HepG2 (cell line): ENCODE results near the gene TM4SF20. TPM values are rescaled to one million over a fixed set of nuclear protein-coding genes. Genes with fewer than 3 reads are reported as not detected.

Experiments
- ATAC-seq: fragments of 200-7000 bp; cut with Tn5 transposase; 3 replicates; pipeline ENCODE4 v1.9.1; 2020; ENCODE audit warnings: mild to moderate bottlenecking, moderate library complexity
- BruUV-seq: library from RNA; stranded (reverse); fragments of 400-500 nt; replicated peaks from 2 replicates; lab custom pipeline; 2021; lab: Mats Ljungman, UMichigan
- CTCF ChIA-PET: fragments of 300-600 bp; formaldehyde crosslinking; extraction: SDS; loops from one replicate; lab custom pipeline; 2021; ENCODE audit warnings: low total read pairs, inconsistent platforms, low intra/inter-chr PET ratio; lab: Yijun Ruan, JAX
- POLR2A ChIA-PET: fragments of 350-600 bp; sonication (Branson Sonifier 250); formaldehyde crosslinking; loops from one replicate; lab custom pipeline; 2020; ENCODE audit warnings: antibody characterized with exemption, inconsistent platforms; lab: Yijun Ruan, JAX
- DNase-seq: peaks from one replicate; pipeline ENCODE4 v3.0.0-alpha.2; 2015; ENCODE audit warnings: low spot score
- FAIRE-seq: peaks from 3 replicates; lab custom pipeline; 2011; peaks lifted over from hg19 to GRCh38; lab: Jason Lieb, UNC
- H2AFZ ChIP-seq: one replicate; pipeline ENCODE4 v1.6.1; 2011; ENCODE audit warnings: low read length, inconsistent platforms
- H3K27ac ChIP-seq: fragments of 300-600 bp; 3 replicates; pipeline ENCODE4 v1.8.0; 2011; ENCODE audit warnings: mixed run types, mild to moderate bottlenecking, mixed read lengths, low read length, inconsistent platforms; ENCODE audit not compliant: insufficient read depth; ENCODE audit errors: extremely low read length
- H3K27me3 ChIP-seq, 2 experiments: fragments of 200-600 bp in 1 of 2; 2 replicates in 1 of 2; 3 replicates in 1 of 2; pipeline versions ENCODE4 v1.6.0 to v1.8.0; 2011; ENCODE audit warnings: low read length in 2 of 2, mild to moderate bottlenecking in 2 of 2, moderate library complexity in 2 of 2, inconsistent platforms in 1 of 2; ENCODE audit not compliant: insufficient read depth in 2 of 2, control insufficient read depth in 1 of 2
- H3K36me3 ChIP-seq, 2 experiments: fragments of 200-600 bp in 1 of 2; replicated peaks in 1 of 2; 2 replicates in 1 of 2; 3 replicates in 1 of 2; pipeline versions ENCODE4 v1.5.1 to v1.8.0; 2011; ENCODE audit warnings: low read length in 2 of 2, inconsistent platforms in 1 of 2; ENCODE audit not compliant: insufficient read depth in 2 of 2, control insufficient read depth in 1 of 2
- H3K4me1 ChIP-seq: 2 replicates; pipeline ENCODE4 v1.5.1; 2012; ENCODE audit warnings: low read length, inconsistent platforms; ENCODE audit not compliant: insufficient read depth
- H3K4me2 ChIP-seq: 2 replicates; pipeline ENCODE4 v1.6.0; 2011; ENCODE audit warnings: low read depth, low read length, inconsistent platforms
- H3K4me3 ChIP-seq, 3 experiments: fragments of 200-600 bp in 1 of 3; sonication (generic), shearing (Covaris generic) in 1 of 3; replicated peaks in 1 of 3; 2 replicates each; pipeline ENCODE4 v1.5.1; 2011 to 2016; ENCODE audit warnings: low read length in 3 of 3, inconsistent platforms in 2 of 3, low read depth in 2 of 3, mild to moderate bottlenecking in 2 of 3, control low read depth in 1 of 3, mixed read lengths in 1 of 3; ENCODE audit not compliant: insufficient read depth in 1 of 3
- H3K79me2 ChIP-seq: one replicate; pipeline ENCODE4 v1.6.1; 2011; ENCODE audit warnings: low read length, inconsistent platforms; ENCODE audit not compliant: insufficient read depth
- H3K9ac ChIP-seq: 2 replicates; pipeline ENCODE4 v1.6.0; 2011; ENCODE audit warnings: mild to moderate bottlenecking, low read depth, low read length, inconsistent platforms; ENCODE audit not compliant: insufficient read depth
- H3K9me3 ChIP-seq: 2 replicates; pipeline ENCODE4 v1.5.1; 2012; ENCODE audit warnings: mild to moderate bottlenecking, low read length
- H4K20me1 ChIP-seq: 2 replicates; pipeline ENCODE4 v1.6.0; 2011; ENCODE audit warnings: inconsistent platforms, mild to moderate bottlenecking, low read length, moderate library complexity; ENCODE audit not compliant: insufficient read depth
- CEBPB ChIP-seq: IDR thresholded peaks from 2 replicates; pipeline ENCODE4 v1.6.1; 2011; ENCODE audit warnings: low read depth, low read length, improper control_type of control experiment, borderline replicate concordance
- FOXC1 ChIP-seq: sonication (generic); formaldehyde crosslinking; IDR thresholded peaks from 2 replicates; pipeline ENCODE4 v1.8.0; 2022; ENCODE audit warnings: mild to moderate bottlenecking, missing genetic modification reagents, borderline replicate concordance
- HNF1A ChIP-seq, 2 experiments: sonication (generic) in 1 of 2; formaldehyde crosslinking in 1 of 2; IDR thresholded peaks; 2 replicates each; pipeline versions ENCODE4 v1.4.0 to v1.6.1; 2016 to 2020; ENCODE audit warnings: borderline replicate concordance in 1 of 2, low read depth in 1 of 2, mild to moderate bottlenecking in 1 of 2, missing genetic modification reagents in 1 of 2
- ONECUT2 ChIP-seq: sonication (generic); formaldehyde crosslinking; IDR thresholded peaks from 2 replicates; pipeline ENCODE4 v1.4.0; 2020; ENCODE audit warnings: missing genetic modification reagents
- PHF5A ChIP-seq: IDR thresholded peaks from one replicate; pipeline ENCODE4 v1.6.1; 2018; ENCODE audit warnings: low read depth, missing genetic modification reagents; ENCODE audit not compliant: unreplicated experiment
- SALL1 ChIP-seq: sonication (generic); formaldehyde crosslinking; IDR thresholded peaks from 2 replicates; pipeline ENCODE4 v1.8.0; 2022; ENCODE audit warnings: mild to moderate bottlenecking, missing genetic modification reagents
- ZBTB49 ChIP-seq: sonication (generic); formaldehyde crosslinking; IDR thresholded peaks from 2 replicates; pipeline ENCODE4 v1.4.0; 2020; ENCODE audit warnings: missing genetic modification reagents, borderline replicate concordance
- WGBS: methylation state at CpG from one replicate; pipeline ENCODE4 v1.1.6; 2017; ENCODE audit warnings: low lambda C conversion rate; 5-methylcytosine and 5-hydroxymethylcytosine counted together
- in situ Hi-C: cut with HindIII; loops from 2 replicates; pipeline ENCODE4 v1.10.0; 2017; ENCODE audit warnings: low pct_unique_long_range_greater_than_20kb; ENCODE audit not compliant: extremely low pct_ligation_motif_present
- intact Hi-C: fragments of 100-400 bp; cut with micrococcal nuclease; formaldehyde crosslinking; loops from one replicate; pipeline ENCODE4 v1.10.0; 2022; ENCODE audit not compliant: unreplicated experiment
- polyA plus RNA-seq, 8 experiments: library from polyadenylated mRNA; depleted of rRNA in 3 of 8; stranded (reverse) in 7 of 8; unstranded in 1 of 8; fragments of >200 nt; fragmentation: Illumina TruSeq in 4 of 8; extraction: Trizol in 4 of 8; gene quantifications; 2 replicates each; pipeline versions ENCODE4 v1.2.1 to v1.2.3, GENCODE V29; 2011 to 2016; ENCODE audit warnings: low read depth in 4 of 8, missing spikeins in 1 of 8, mixed read lengths in 1 of 8; ENCODE audit not compliant: insufficient read depth in 1 of 8
- total RNA-seq, 5 experiments: library from RNA; depleted of rRNA; stranded (reverse); fragments of >200 nt; fragmentation: Illumina TruSeq; extraction: Trizol; gene quantifications; 2 replicates each; pipeline ENCODE4 v1.2.3, GENCODE V29; 2016; ENCODE audit warnings: low read depth in 1 of 5

The TM4SF20 gene
- total and polyA plus RNA-seq, 2 of the 13 experiments (the other 11 are each of a cell fraction or from before 2014, with no cell fraction given) = not detected

- H3K4me1 ChIP-seq = peaks cover 28% of the 10 kb centered on the region
- no peak for DNase-seq
- no peak overlapping the region for H3K9ac ChIP-seq
- TF ChIP-seq CEBPB (no peak), HNF1A (IDR thresholded peaks at IDR 0.05; ENCODE audit: low read depth) (no peak), HNF1A (CRISPR knock-in tag; IDR thresholded peaks at IDR 0.05; ENCODE audit: borderline replicate concordance) (no peak), SALL1 (CRISPR knock-in tag) (no peak), PHF5A (CRISPR knock-in tag) (no peak), ZBTB49 (CRISPR knock-in tag) (no peak), ONECUT2 (CRISPR knock-in tag) (no peak), FOXC1 (CRISPR knock-in tag) (no peak)
- no peak overlapping the region for H3K27ac ChIP-seq
- in situ Hi-C loops = loop anchor here (5.0 to 10.0 kb wide), 2 partner anchors 253 to 366 kb away; no protein-coding TSS in a partner anchor
- no peak for FAIRE-seq
- 21% methylated on average over 2 of the region's 2 CpGs for WGBS
- ATAC-seq = no peak
- no peaks in the 10 kb centered on the region for H4K20me1 ChIP-seq
- H3K79me2 ChIP-seq = no peaks in the 10 kb centered on the region
- no peak overlapping the region for H2AFZ ChIP-seq
- no TSS peak for BruUV-seq
- no peak overlapping the region for H3K4me2 ChIP-seq
- H3K9me3 ChIP-seq = no peaks in the 10 kb centered on the region
- ChIA-PET CTCF (no interaction called here), POLR2A (no interaction called here)
- H3K4me3 ChIP-seq = no peak overlapping the region
- intact Hi-C loops = no loop called here
- H3K27me3 ChIP-seq = peaks cover 0 to 7% of the 10 kb centered on the region in 2 experiments; a peak in 2 of 5 replicates
- no peaks in the 10 kb centered on the region for H3K36me3 ChIP-seq
These were observed 22.4 kb upstream of the TM4SF20 start for GRCh38 chr2:227401550-227401949.
